Right lobe of liver (tissue), 4 donors: ENCODE results near the gene INHBA.

Experiments used
- POLR2A ChIP-seq: fragments of 450-650 bp; IDR thresholded peaks from one replicate; pipeline ENCODE4 v1.6.1; 2017; ENCODE audit warnings: antibody characterized with exemption, mild to moderate bottlenecking
- TF ChIP-seq, protein P1 (sequence below), 4 donors: fragments of 200-600 bp in 3 of 4; fragments of 450-650 bp in 1 of 4; IDR thresholded peaks; one replicate each; pipeline versions ENCODE4 v1.5.1 to v1.8.0; 2016 to 2022; ENCODE audit warnings: antibody characterized with exemption in 4 of 4, mild to moderate bottlenecking in 2 of 4
- donor health status: DM: no; HTN: no; CAD: no.
- donor health status: DM: no; HTN: no; CAD: no.
- donor health status: DM: no; HTN: yes; CAD: no.

DNA sequence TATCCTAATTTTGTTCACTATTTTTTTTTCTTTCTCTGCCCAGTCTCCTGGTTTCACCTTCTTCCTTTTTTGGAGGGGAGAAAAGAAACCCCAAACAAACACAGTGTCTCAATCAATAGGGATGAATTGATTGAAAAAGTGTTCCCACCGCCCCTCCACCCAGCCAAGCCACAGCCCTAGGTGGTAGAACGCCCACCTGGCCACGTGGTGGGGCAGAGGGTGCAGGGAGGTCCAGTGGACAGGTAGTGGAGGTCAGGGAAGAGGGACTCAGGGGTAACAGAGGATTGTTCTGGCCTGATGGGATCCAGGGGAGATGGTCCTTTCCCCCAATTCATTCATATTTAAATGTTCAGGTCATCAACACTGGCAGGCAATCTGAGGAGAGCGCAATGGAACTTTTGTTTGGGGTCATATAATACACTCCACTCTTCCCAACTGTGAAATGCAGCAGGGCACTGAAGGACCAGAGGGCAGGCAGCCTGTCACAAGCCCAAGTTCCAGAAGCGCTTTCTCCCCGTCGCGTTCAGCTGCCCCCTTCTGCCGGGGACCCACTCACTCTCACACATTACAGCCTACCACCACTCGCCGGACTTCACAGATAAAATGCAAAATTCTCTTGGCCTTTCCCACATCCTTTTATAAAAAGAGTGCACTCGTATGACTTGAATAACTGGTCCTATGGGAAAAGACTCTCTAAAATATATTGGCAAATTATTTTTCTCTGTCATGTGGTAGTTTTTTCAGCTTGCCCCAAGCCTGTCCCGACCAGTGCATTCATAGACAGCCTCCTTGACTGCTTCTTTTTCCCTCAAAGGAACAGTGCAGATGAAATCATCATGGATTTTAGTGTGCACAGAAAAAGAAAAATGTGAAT lies 1.6 kb downstream of the INHBA start:
- no peak for TF ChIP-seq POLR2A
- TF ChIP-seq, protein P1, sequence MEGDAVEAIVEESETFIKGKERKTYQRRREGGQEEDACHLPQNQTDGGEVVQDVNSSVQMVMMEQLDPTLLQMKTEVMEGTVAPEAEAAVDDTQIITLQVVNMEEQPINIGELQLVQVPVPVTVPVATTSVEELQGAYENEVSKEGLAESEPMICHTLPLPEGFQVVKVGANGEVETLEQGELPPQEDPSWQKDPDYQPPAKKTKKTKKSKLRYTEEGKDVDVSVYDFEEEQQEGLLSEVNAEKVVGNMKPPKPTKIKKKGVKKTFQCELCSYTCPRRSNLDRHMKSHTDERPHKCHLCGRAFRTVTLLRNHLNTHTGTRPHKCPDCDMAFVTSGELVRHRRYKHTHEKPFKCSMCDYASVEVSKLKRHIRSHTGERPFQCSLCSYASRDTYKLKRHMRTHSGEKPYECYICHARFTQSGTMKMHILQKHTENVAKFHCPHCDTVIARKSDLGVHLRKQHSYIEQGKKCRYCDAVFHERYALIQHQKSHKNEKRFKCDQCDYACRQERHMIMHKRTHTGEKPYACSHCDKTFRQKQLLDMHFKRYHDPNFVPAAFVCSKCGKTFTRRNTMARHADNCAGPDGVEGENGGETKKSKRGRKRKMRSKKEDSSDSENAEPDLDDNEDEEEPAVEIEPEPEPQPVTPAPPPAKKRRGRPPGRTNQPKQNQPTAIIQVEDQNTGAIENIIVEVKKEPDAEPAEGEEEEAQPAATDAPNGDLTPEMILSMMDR (IDR thresholded peaks at IDR 0.05): no peak
